Subcutaneous adipose tissue (tissue), 4 donors: Measurements from ENCODE around the gene PTPRG. TPM values are rescaled to one million over a fixed set of nuclear protein-coding genes. Genes with fewer than 3 reads are reported as not detected.

Experiments used
- CTCF ChIP-seq: fragments of 450-650 bp; IDR thresholded peaks from one replicate; pipeline ENCODE4 v1.5.1; 2016; ENCODE audit warnings: low read depth, mild to moderate bottlenecking, control low read depth, antibody characterized with exemption, moderate library complexity
- small RNA-seq: library from RNA; depleted of rRNA; stranded (forward); fragments of <200 nt; gene quantifications from one replicate; pipeline ENCODE3, GENCODE V24; 2016
- total RNA-seq, 4 donors: library from RNA; depleted of rRNA; stranded (reverse); fragments of >200 nt; gene quantifications; one replicate each; pipeline ENCODE4 v1.1.0, GENCODE V29; 2016

Gene PTPRG
- total RNA-seq, 4 donors from 2014 or later: 115 to 164 (median 159) TPM

GRCh38 chr3:62329971-62330370, 768.6 kb downstream of the PTPRG start:
- TF ChIP-seq CTCF: no peak

GRCh38 chr3:62332017-62332416, 770.6 kb downstream of the PTPRG start:
- no peak for TF ChIP-seq CTCF

- no peak for TF ChIP-seq CTCF
Measured at GRCh38 chr3:62332835-62333244, 771.5 kb downstream of the PTPRG start.

GRCh38 chr3:62335196-62335595, 773.8 kb downstream of the PTPRG start:
- no peak for TF ChIP-seq CTCF

DNA sequence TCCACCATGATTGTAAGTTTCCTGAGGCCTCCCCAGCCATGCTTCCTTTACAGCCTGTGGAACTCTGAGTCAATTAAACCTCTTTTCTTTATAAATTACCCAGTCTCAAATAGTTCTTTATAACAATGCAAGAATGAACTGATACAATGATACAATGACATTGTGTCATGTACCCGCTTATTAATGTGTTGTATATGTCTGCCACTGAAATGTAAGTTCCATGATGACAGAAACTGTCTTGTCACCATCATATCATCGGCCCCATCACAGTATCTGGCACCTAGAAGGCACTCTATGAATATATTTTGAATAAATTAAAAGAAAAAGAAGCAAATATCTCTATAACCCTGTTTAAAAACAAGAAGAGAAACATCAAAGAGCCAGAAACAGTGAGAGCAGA, 782.4 kb downstream of the PTPRG start:
- TF ChIP-seq CTCF: no peak

Small RNAs within 50 kb of the gene (small RNA-seq; reads per million reads assigned to genes)
- gene RF00019 (0.49 reads per million), gene RNU2-10P (not detected)
